ENCODE measurements around the gene HRAS.
"Not testable (repeated sequence)": the region's sequence is repeated elsewhere in the genome, so short reads cannot be mapped to it uniquely, and the experiment has no call there.

HRAS gene

GRCh38 chr11:532527-532985 is 2.8 kb downstream of the HRAS start:
- no peak for DNase-seq

DNA sequence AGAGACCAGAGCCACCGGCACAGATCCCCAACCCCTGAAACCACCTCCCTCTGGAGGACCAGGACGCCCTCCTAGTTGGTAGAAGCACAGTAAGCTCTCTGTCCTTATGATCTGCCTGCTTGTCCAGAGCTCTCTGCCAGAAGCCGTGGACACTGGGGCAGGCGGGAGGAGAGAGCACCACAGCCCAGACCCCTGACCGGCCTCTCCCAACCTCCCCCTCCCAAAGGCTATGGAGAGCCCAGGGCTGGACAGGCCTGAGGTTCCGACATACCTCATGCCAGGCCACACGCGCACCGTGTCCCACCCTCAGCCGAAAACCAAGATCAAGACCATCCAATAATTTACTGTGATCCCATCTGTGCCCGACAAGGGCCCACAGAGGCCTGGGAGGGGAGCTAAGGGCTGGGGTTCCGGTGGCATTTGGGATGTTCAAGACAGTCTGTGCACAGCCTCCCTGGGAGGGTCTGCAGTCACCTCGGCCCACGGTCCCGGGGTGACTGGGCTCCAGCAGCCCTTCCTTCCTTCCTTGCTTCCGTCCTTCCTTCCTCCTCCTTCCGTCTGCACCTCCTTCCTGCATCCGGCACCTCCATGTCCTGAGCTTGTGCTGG is 3.4 kb downstream of the HRAS start:
- no peak for DNase-seq

DNA sequence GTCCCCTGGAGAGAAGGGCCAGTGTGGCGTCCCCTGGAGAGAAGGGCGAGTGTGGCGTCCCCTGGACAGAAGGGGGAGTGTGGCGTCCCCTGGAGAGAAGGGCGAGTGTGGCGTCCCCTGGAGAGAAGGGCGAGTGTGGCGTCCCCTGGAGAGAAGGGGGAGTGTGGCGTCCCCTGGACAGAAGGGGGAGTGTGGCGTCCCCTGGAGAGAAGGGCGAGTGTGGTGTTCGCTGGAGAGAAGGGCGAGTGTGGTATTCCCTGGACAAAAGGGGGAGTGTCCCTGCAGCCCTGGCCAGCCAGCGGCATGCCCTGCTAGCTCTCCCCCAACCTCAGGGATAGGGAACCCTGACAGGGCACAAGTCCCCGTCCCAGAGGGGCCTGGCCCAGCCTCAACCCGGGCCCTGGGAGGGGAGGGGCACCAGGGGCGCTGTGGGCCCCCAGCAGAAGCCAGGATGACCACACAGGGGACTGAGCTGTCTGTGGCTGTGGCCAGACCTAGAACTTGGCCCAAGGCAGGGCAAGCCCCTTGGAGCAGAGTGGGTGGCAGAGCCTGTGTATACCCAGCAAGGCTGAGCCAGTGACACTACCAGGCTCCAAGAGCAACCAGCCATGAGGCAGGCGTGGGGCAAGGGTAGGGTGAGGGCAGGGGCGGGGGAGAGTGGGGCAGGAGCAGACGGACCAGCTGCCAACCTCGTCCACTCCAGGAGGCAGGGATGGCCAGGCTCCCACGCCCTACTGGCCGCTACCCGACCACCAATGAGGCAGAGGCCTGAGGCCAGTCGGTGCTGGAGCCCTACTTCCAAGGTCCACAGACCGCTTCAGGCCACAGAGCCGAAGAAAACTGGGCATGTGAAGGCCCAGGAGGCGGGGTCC is 4.2 kb downstream of the HRAS start:
- no peak for DNase-seq

- no peak for DNase-seq
Measured at GRCh38 chr11:529728-530411, 5.5 kb downstream of the HRAS start.

- DNase-seq, result peak in 1 of 2 experiments; percentile 2
Measured at GRCh38 chr11:528815-529727, 6.3 kb downstream of the HRAS start.

GRCh38 chr11:528166-528814 is 7.1 kb downstream of the HRAS start:
- no peak for DNase-seq

DNA sequence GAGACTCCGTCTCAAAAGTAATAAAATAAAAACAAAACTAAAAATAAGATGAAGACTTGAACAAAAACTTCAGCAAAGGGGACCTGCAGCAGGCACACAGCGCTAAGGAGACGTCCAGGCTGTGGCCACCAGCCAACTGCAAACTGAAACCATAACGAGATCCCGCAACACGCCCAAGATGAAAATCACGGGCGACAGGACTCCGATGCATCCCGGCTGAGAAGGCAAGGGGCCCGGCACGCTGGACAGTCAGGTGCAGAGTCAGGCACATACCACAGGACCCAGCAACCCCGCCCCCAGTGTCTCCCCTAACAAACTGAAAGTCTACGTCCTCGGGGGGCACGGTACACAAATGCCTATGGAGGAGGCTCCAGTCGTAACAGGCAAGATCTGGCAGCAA is 9.2 kb downstream of the HRAS start:
- no peak for DNase-seq

DNA sequence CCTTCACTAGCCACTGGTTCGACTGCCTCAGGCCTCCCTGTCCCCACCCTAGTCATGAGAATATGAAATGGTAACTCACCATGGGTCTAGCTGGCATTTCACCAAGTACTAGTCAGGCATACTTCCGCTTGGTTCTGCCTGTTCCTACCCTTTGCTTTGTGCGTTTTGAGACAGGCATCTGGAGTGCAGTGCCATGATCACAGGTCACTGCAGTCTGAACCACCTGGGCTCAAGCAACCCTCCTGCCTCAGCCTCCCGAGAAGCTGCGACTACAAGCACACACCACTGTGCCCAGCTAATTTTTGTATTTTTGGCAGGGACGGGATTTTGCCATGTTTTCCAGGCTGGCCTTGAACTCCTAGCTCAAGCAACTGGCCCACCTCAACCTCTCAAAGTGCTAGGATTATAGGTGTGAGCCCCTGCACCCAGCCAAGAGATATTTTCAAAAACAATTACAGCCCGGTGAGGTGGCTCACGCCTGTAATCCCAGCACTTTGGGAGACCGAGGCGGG is 14.1 kb downstream of the HRAS start:
- no peak for DNase-seq

DNA sequence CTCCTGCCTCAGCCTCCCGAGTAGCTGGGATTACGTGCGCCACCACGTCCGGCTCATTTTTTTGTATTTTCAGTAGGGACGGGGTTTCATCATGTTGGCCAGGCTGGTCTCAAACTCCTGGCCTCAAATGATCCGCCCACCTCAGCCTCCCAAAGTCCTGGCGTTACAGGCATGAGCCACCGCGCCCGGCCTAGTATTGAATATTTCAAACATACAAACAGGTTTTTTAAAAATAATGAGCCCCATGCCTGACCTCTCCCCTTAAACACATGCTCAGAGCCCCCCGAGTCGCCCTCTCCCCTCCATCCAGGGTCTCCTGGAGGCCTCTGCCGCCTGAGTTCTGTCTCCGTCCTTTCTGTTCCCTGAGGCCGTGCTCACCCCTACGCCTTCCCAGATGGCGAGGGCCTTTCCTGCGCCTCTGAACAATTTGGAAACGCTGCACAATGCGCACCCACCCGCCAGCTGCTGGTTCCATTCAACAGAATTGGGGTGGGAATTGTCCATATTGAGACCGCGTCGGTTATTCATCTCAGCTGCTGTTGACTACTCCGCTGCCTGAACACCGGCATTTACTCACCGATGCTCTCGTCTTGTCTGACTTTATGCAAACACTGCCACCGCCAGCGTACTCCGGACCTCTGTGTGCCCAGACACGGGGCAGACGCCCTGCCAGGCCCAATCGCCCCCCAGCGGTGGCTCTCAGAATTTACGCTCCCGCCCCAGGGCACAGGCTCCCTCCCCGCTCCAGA is 14.8 kb downstream of the HRAS start:
- no peak for DNase-seq

- DNase-seq, result peak; percentile 63 to 69
Measured at GRCh38 chr11:518463-519202, 16.7 kb downstream of the HRAS start.

- DNase-seq, result not testable (repeated sequence)
Measured at GRCh38 chr11:516918-517685, 18.3 kb downstream of the HRAS start.

- no peak for DNase-seq
Measured at GRCh38 chr11:516400-516799, 19.0 kb downstream of the HRAS start.

DNA sequence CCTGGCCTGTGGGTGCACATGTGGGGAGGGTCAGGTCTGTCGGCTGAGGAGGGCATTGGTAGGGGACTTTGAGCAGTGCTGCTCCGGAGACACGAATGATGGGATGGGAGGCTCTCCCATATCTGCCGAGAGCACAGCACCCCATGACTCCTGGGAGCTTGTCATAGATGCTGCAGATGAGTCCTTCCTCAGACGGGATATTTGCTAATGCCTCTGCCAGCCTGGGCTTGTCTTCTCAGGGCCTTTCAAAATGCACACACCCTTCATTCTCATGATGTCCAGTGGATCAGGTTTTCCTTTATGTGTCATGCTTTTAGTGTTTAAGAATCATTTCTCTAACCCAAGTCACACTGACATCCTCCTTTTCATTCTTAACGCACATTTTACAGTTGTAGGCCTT is 20.2 kb downstream of the HRAS start:
- no peak for DNase-seq

GRCh38 chr11:514606-515005 is 20.8 kb downstream of the HRAS start:
- DNase-seq, result no peak

- DNase-seq, result no peak
Measured at GRCh38 chr11:512761-513595, 22.4 kb downstream of the HRAS start.

- DNase-seq, result no peak
Measured at GRCh38 chr11:508956-509355, 26.4 kb downstream of the HRAS start.

DNA sequence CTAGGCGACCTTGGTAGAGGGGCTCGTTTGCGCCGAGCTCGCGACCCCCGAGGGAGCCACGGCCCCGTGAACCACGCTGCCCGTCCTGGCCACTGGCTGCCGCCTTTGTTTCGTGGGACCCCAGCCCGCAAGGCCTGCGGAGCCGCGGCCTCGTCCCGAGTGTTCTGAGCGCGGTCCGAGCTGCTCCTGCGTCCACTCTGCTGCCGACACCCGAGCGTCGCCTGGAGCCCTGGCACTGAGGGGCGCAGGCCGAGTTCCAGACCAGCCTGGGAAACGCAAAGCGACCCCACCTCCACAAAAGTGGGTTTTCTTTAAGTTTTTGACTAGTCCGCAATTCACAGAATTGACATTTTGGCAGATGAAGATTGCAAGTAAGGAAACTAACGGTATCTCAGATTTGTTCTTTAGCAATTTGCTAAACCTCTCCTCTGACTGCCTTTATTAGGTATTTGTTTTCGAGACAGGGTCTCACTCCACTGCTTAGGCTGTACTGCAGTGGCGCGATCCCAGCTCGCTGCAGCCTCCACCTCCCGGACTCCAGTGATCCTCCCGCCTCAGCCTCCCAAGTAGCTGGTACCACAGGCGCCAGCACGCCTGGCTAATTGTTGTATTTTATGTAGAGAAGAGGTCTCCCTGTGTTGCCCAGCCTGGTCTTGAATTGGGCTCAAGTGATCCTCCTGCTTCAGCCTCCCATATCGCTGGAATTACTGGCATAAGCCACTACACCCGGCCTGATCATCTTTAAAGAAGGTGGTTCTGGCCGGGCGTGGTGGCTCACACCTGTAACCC is 27.5 kb downstream of the HRAS start:
- DNase-seq, result no peak

Data from SHP77 (cell line).